HCT116 (cell line): Measurements from ENCODE around the gene SBF1.

ENCODE experiments used
- CEBPB ChIP-seq: IDR thresholded peaks from 2 replicates; pipeline ENCODE4 v1.6.1; 2012; ENCODE audit warnings: low read depth
- EZH2 ChIP-seq: fragments of 200-600 bp; sonication (generic); IDR thresholded peaks from 2 replicates; pipeline ENCODE4 v1.6.1; 2017; ENCODE audit warnings: antibody characterized with exemption, mixed run types
- POLR2A ChIP-seq: IDR thresholded peaks from 2 replicates; pipeline ENCODE4 v1.7.0; 2011; ENCODE audit warnings: borderline replicate concordance; ENCODE audit not compliant: insufficient read depth, insufficient read length; ENCODE audit errors: extremely low read depth
- POLR2AphosphoS5 ChIP-seq: IDR thresholded peaks from 2 replicates; pipeline ENCODE4 v1.6.1; 2011; ENCODE audit warnings: mild to moderate bottlenecking, low read depth, low read length, moderate library complexity
- RAD21 ChIP-seq: IDR thresholded peaks from 2 replicates; pipeline ENCODE4 v1.6.1; 2012; ENCODE audit warnings: low read depth, mild to moderate bottlenecking
- TF ChIP-seq, protein P1 (sequence below), 3 experiments: fragments of 200-600 bp in 1 of 3; sonication (generic) in 1 of 3; IDR thresholded peaks in 2 of 3; conservative IDR thresholded peaks in 1 of 3; 2 replicates each; pipeline ENCODE4 v1.5.1; 2012 to 2017; ENCODE audit warnings: low read depth in 2 of 3, low read length in 2 of 3, antibody characterized with exemption in 1 of 3, borderline replicate concordance in 1 of 3, control low read depth in 1 of 3, mild to moderate bottlenecking in 1 of 3, mixed read lengths in 1 of 3, mixed run types in 1 of 3, moderate library complexity in 1 of 3; ENCODE audit not compliant: insufficient read depth in 1 of 3
- TF ChIP-seq, protein P2 (sequence below): IDR thresholded peaks from 2 replicates; pipeline ENCODE4 v1.6.1; 2012; ENCODE audit warnings: low read depth

DNA sequence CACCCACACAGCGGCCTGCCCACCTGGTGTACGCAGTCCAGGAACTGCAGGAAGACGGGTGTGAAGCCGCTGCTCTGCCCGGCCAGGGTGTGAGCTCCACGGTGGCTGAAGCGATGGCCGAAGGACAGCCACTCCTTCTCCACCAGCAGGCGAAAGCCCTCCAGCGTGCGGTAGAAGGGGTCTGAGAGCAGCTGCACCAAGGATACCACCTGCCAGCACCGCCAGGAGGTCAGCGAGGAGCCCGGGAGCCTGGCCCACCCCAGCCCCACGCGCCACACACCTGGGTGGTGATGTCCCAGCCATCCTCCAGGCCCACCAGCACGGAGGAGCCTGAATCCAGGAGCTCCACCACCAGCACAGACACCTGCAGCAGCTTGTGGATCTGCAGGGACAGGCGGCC is 19.6 kb downstream of the SBF1 start:
- TF ChIP-seq, protein P1, sequence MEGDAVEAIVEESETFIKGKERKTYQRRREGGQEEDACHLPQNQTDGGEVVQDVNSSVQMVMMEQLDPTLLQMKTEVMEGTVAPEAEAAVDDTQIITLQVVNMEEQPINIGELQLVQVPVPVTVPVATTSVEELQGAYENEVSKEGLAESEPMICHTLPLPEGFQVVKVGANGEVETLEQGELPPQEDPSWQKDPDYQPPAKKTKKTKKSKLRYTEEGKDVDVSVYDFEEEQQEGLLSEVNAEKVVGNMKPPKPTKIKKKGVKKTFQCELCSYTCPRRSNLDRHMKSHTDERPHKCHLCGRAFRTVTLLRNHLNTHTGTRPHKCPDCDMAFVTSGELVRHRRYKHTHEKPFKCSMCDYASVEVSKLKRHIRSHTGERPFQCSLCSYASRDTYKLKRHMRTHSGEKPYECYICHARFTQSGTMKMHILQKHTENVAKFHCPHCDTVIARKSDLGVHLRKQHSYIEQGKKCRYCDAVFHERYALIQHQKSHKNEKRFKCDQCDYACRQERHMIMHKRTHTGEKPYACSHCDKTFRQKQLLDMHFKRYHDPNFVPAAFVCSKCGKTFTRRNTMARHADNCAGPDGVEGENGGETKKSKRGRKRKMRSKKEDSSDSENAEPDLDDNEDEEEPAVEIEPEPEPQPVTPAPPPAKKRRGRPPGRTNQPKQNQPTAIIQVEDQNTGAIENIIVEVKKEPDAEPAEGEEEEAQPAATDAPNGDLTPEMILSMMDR (IDR thresholded peaks at IDR 0.05 in 2 of 3, conservative IDR thresholded peaks at IDR 0.05 in 1 of 3; ENCODE audit: borderline replicate concordance in 1 of 3, insufficient read depth in 1 of 3, low read depth in 2 of 3, low read length in 2 of 3): no peak
- TF ChIP-seq CEBPB (no peak), POLR2AphosphoS5 (no peak), RAD21 (no peak), EZH2 (no peak), POLR2A (no peak)
- TF ChIP-seq, protein P2, sequence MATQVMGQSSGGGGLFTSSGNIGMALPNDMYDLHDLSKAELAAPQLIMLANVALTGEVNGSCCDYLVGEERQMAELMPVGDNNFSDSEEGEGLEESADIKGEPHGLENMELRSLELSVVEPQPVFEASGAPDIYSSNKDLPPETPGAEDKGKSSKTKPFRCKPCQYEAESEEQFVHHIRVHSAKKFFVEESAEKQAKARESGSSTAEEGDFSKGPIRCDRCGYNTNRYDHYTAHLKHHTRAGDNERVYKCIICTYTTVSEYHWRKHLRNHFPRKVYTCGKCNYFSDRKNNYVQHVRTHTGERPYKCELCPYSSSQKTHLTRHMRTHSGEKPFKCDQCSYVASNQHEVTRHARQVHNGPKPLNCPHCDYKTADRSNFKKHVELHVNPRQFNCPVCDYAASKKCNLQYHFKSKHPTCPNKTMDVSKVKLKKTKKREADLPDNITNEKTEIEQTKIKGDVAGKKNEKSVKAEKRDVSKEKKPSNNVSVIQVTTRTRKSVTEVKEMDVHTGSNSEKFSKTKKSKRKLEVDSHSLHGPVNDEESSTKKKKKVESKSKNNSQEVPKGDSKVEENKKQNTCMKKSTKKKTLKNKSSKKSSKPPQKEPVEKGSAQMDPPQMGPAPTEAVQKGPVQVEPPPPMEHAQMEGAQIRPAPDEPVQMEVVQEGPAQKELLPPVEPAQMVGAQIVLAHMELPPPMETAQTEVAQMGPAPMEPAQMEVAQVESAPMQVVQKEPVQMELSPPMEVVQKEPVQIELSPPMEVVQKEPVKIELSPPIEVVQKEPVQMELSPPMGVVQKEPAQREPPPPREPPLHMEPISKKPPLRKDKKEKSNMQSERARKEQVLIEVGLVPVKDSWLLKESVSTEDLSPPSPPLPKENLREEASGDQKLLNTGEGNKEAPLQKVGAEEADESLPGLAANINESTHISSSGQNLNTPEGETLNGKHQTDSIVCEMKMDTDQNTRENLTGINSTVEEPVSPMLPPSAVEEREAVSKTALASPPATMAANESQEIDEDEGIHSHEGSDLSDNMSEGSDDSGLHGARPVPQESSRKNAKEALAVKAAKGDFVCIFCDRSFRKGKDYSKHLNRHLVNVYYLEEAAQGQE: no peak
